ENCODE data around the gene GRID2. TPM values are rescaled to one million over a fixed set of nuclear protein-coding genes. Genes with fewer than 3 reads are reported as not detected.

Gene GRID2
- polyA plus RNA-seq, 1 experiment, result not detected

- CTCF ChIA-PET, result no interaction called here
These were observed 998.5 kb downstream of the GRID2 start for GRCh38 chr4:93302310-93302709.

GRCh38 chr4:93303440-93303839 lies 999.7 kb downstream of the GRID2 start:
- H3K27ac ChIP-seq (ENCODE audit: low read depth, low read length), result no peak overlapping the region
- POLR2A ChIA-PET, result no interaction called here
- no peak for TF ChIP-seq CTCF (IDR thresholded peaks at IDR 0.05; ENCODE audit: low read depth, low read length)

More at GRCh38 chr4:93302310-93302709, 998.5 kb downstream of the GRID2 start:
- POLR2A ChIA-PET, result no interaction called here
- DNase-seq (ENCODE audit: low read depth, low spot score), result no peak
- Histone ChIP-seq H3K4me3 (ENCODE audit: low read depth, low read length) (no peak overlapping the region), H3K9me3 (ENCODE audit: control insufficient read depth, insufficient read depth, low read length) (no peaks in the 10 kb centered on the region), H3K27ac (ENCODE audit: low read depth, low read length) (no peak overlapping the region), H3K27me3 (ENCODE audit: control insufficient read depth, insufficient read depth, low read length) (no peaks in the 10 kb centered on the region)
- no peak for TF ChIP-seq CTCF (IDR thresholded peaks at IDR 0.05; ENCODE audit: low read depth, low read length)

GRCh38 chr4:93312299-93312698 lies 1008.5 kb downstream of the GRID2 start:
- CTCF ChIA-PET, result no interaction called here
- no peak overlapping the region for H3K4me3 ChIP-seq (ENCODE audit: low read depth, low read length)
- H3K9me3 ChIP-seq (ENCODE audit: control insufficient read depth, insufficient read depth, low read length), result no peaks in the 10 kb centered on the region
- H3K27ac ChIP-seq (ENCODE audit: low read depth, low read length), result no peak overlapping the region
- DNase-seq (ENCODE audit: low read depth, low spot score), result no peak
- POLR2A ChIA-PET, result no interaction called here
- H3K27me3 ChIP-seq (ENCODE audit: control insufficient read depth, insufficient read depth, low read length), result no peaks in the 10 kb centered on the region
- TF ChIP-seq CTCF (IDR thresholded peaks at IDR 0.05; ENCODE audit: low read depth, low read length), result no peak

More at GRCh38 chr4:93303440-93303839, 999.7 kb downstream of the GRID2 start:
- Histone ChIP-seq H3K9me3 (ENCODE audit: control insufficient read depth, insufficient read depth, low read length) (no peaks in the 10 kb centered on the region), H3K27me3 (ENCODE audit: control insufficient read depth, insufficient read depth, low read length) (no peaks in the 10 kb centered on the region), H3K4me3 (ENCODE audit: low read depth, low read length) (no peak overlapping the region)
- DNase-seq (ENCODE audit: low read depth, low spot score), result no peak
- CTCF ChIA-PET, result no interaction called here

GRCh38 chr4:93313197-93313596 lies 1009.4 kb downstream of the GRID2 start:
- POLR2A ChIA-PET, result no interaction called here
- Histone ChIP-seq H3K27me3 (ENCODE audit: control insufficient read depth, insufficient read depth, low read length) (no peaks in the 10 kb centered on the region), H3K9me3 (ENCODE audit: control insufficient read depth, insufficient read depth, low read length) (no peaks in the 10 kb centered on the region), H3K27ac (ENCODE audit: low read depth, low read length) (no peak overlapping the region), H3K4me3 (ENCODE audit: low read depth, low read length) (no peak overlapping the region)
- DNase-seq (ENCODE audit: low read depth, low spot score), result no peak
- no peak for TF ChIP-seq CTCF (IDR thresholded peaks at IDR 0.05; ENCODE audit: low read depth, low read length)
- CTCF ChIA-PET, result no interaction called here

GRCh38 chr4:93317057-93317456 lies 1013.3 kb downstream of the GRID2 start:
- Histone ChIP-seq H3K27ac (ENCODE audit: low read depth, low read length) (no peak overlapping the region), H3K27me3 (ENCODE audit: control insufficient read depth, insufficient read depth, low read length) (no peaks in the 10 kb centered on the region), H3K9me3 (ENCODE audit: control insufficient read depth, insufficient read depth, low read length) (no peaks in the 10 kb centered on the region), H3K4me3 (ENCODE audit: low read depth, low read length) (no peak overlapping the region)
- no peak for TF ChIP-seq CTCF (IDR thresholded peaks at IDR 0.05; ENCODE audit: low read depth, low read length)
- CTCF ChIA-PET, result no interaction called here
- POLR2A ChIA-PET, result no interaction called here
- DNase-seq (ENCODE audit: low read depth, low spot score), result no peak

All from AG04450 (cell line).